ENCODE results near the gene MTIF3. TPM values are rescaled to one million over a fixed set of nuclear protein-coding genes. Genes with fewer than 3 reads are reported as not detected.

The MTIF3 gene, protein sequence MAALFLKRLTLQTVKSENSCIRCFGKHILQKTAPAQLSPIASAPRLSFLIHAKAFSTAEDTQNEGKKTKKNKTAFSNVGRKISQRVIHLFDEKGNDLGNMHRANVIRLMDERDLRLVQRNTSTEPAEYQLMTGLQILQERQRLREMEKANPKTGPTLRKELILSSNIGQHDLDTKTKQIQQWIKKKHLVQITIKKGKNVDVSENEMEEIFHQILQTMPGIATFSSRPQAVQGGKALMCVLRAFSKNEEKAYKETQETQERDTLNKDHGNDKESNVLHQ
- total RNA-seq: 37.5 TPM
- long read RNA-seq, transcript MTIF3-202 (5 exons, 1,005 nt): major isoform, 17 of 34 reads
- long read RNA-seq, partial matches to known transcripts: 4 of 34 reads
- long read RNA-seq, other reads (novel, unspliced or antisense): 7 of 34 reads

DNA sequence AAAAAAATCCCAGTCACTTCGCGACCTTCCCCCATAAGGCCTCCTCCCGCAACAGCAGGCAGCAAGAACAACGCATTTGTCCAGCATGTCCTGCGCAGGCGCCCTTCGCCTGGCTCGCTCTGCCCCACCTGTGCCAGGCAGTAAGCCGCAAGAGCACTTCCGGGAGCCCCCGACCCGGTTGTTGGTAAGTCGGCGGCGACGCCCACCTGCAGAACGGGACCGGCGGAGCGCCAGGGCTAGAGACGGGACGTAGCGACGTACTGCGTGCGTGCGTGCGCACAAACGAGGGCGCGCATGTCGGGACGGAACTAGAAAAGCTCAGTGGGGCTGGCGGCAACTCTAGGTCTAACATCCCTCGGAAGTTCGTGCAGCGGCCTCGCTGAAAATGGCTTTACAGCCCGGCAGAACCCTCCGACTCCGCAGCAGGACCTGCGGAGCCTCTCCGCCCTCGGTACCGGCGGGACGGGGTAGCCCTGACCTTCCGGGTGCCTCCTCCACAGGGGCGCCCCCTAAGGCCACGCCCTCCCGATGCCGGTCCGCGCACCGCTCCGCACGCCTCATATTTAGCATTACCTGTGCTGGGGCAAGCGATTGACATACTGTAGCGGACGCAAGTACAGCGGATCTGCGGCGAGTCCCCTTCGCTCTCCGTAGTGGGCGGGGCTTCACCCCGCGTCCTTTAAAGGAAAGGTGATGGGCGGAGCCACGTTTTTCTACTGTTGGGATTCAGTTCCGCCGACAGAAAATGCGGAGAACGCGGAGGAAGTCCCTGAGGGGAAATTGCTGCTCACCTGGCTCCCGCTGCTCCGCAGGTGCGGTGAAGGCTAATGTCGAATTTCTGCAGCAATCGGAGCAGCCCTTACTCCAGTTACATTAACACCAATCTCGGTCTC, at the start of gene MTIF3:
Gene MTIF3, minus strand, starts transcription at position 629 of the 893 bp plus-strand sequence. CDS start 10,116 bp downstream, outside the sequence.
- no peaks in the 10 kb centered on the region for H3K36me3 ChIP-seq
- peaks cover 46% of the 10 kb centered on the region for H3K4me1 ChIP-seq
- no peak for TF ChIP-seq CTCF (IDR thresholded peaks at IDR 0.05)
- ATAC-seq (peak; percentile 95 to 97), DNase-seq (peak; percentile 97)
- H3K4me3 ChIP-seq: peak within 1 kb of the TSS; percentile 91
- no peaks in the 10 kb centered on the region for H3K27me3 ChIP-seq (ENCODE audit: low read depth)
- intact Hi-C loops (cut with DNase I): no loop called here
- H3K27ac ChIP-seq: peak within 1 kb of the TSS; percentile 99
- H3K9me3 ChIP-seq: no peaks in the 10 kb centered on the region

- TF ChIP-seq CTCF (IDR thresholded peaks at IDR 0.05): no peak
- intact Hi-C loops (cut with DNase I): no loop called here
- DNase-seq (no peak), ATAC-seq (no peak)
- Histone ChIP-seq H3K36me3 (no peaks in the 10 kb centered on the region), H3K4me3 (no peak overlapping the region), H3K27ac (no peak overlapping the region), H3K27me3 (ENCODE audit: low read depth) (peaks cover 3% of the 10 kb centered on the region), H3K9me3 (no peaks in the 10 kb centered on the region), H3K4me1 (no peaks in the 10 kb centered on the region)
Observed at GRCh38 chr13:27497563-27498230, 47.3 kb upstream of the MTIF3 start.

DNA sequence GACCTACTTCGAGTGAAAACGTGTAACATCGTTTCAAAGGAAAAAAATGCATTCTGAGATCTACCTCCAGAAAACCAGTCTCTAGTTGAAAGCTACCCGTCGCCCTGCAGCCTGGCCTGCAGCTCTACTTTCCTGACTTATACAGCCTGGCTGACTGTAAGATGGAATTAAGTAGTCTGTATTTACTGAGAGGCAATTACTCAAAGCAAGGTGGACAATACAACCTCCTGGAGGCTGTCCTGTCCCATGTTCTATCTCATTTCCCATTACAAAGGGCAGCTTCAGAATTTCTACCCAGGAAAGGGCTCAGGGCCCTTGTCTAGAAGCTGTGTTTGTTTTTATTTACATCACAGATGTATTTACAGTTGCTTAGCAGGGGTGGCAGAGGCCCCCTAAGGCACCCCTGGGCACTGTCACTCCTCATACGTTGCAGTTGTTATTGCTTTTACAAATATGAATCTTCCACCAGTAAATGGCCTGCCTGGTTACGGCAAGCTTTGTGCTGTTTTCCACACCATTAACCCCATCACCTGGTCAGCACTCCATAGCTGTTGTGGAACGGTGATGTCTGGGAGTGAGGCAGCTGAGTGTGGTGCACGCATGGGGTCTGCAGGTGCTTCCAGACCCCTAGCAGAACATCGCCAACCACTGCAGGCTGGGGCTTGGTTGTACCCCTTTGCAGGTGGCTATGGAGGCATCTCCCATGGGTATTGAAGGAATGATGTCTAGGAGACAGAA, 46.3 kb upstream of the MTIF3 start:
- Histone ChIP-seq H3K36me3 (no peaks in the 10 kb centered on the region), H3K27ac (no peak overlapping the region), H3K4me1 (no peaks in the 10 kb centered on the region), H3K27me3 (ENCODE audit: low read depth) (peaks cover 3% of the 10 kb centered on the region), H3K4me3 (no peak overlapping the region), H3K9me3 (no peaks in the 10 kb centered on the region)
- TF ChIP-seq CTCF (IDR thresholded peaks at IDR 0.05): no peak
- intact Hi-C loops (cut with DNase I): no loop called here
- no peak for ATAC-seq
- DNase-seq: no peak

GRCh38 chr13:27496006-27496405, 45.6 kb upstream of the MTIF3 start:
- Histone ChIP-seq H3K27ac (no peak overlapping the region), H3K4me3 (no peak overlapping the region), H3K27me3 (ENCODE audit: low read depth) (no peaks in the 10 kb centered on the region), H3K9me3 (no peaks in the 10 kb centered on the region), H3K4me1 (no peaks in the 10 kb centered on the region), H3K36me3 (no peaks in the 10 kb centered on the region)
- ATAC-seq (no peak), DNase-seq (no peak)
- TF ChIP-seq CTCF (IDR thresholded peaks at IDR 0.05): no peak
- intact Hi-C loops (cut with DNase I): no loop called here

GRCh38 chr13:27495551-27495950, 45.2 kb upstream of the MTIF3 start:
- no peak overlapping the region for H3K27ac ChIP-seq

More at GRCh38 chr13:27495551-27495950, 45.2 kb upstream of the MTIF3 start:
- Histone ChIP-seq H3K4me3 (no peak overlapping the region), H3K36me3 (no peaks in the 10 kb centered on the region), H3K27me3 (ENCODE audit: low read depth) (no peaks in the 10 kb centered on the region), H3K4me1 (no peaks in the 10 kb centered on the region), H3K9me3 (no peaks in the 10 kb centered on the region)
- intact Hi-C loops (cut with DNase I): no loop called here
- no peak for TF ChIP-seq CTCF (IDR thresholded peaks at IDR 0.05)
- ATAC-seq (no peak), DNase-seq (no peak)
